Fibroblast of lung (primary cell): ENCODE data around the gene ANKRD40. TPM values are rescaled to one million over a fixed set of nuclear protein-coding genes. Genes with fewer than 3 reads are reported as not detected.
A peak's percentile ranks its signal among the peaks of the same experiment; 100 is the strongest.

ENCODE experiments used
- DNase-seq, 2 donors: peaks; one replicate each; pipeline versions ENCODE4 v3.0.0 to v3.0.0-alpha.2; 2010; ENCODE audit warnings: low read depth in 2 of 2
- H2AFZ ChIP-seq: 2 replicates; pipeline ENCODE4 v1.5.1; 2012; ENCODE audit warnings: low read length, control low read depth, inconsistent platforms
- H3K27ac ChIP-seq: 2 replicates; pipeline ENCODE4 v1.5.1; 2011; ENCODE audit warnings: low read length, control low read depth; ENCODE audit not compliant: insufficient read depth
- H3K27me3 ChIP-seq: 2 replicates; pipeline ENCODE4 v1.5.1; 2011; ENCODE audit warnings: mild to moderate bottlenecking, low read length; ENCODE audit not compliant: control insufficient read depth, insufficient read depth
- H3K36me3 ChIP-seq: 2 replicates; pipeline ENCODE4 v1.5.1; 2011; ENCODE audit warnings: low read length; ENCODE audit not compliant: control insufficient read depth, insufficient read depth
- H3K4me1 ChIP-seq: 2 replicates; pipeline ENCODE4 v1.5.1; 2011; ENCODE audit warnings: low read length; ENCODE audit not compliant: control insufficient read depth, insufficient read depth; ENCODE audit errors: extremely low read depth
- H3K4me2 ChIP-seq: 2 replicates; pipeline ENCODE4 v1.5.1; 2011; ENCODE audit warnings: low read length, control low read depth; ENCODE audit not compliant: insufficient read depth; ENCODE audit errors: extremely low read depth
- H3K4me3 ChIP-seq, 4 experiments: fragments of 200-600 bp in 1 of 4; sonication (generic) in 1 of 4; replicated peaks in 1 of 4; 2 replicates each; pipeline ENCODE4 v1.5.1; 2011 to 2016; ENCODE audit warnings: low read length in 4 of 4, low read depth in 3 of 4, mild to moderate bottlenecking in 3 of 4, control low read depth in 2 of 4, inconsistent platforms in 1 of 4, mixed read lengths in 1 of 4; ENCODE audit not compliant: insufficient read depth in 1 of 4; ENCODE audit errors: control extremely low read depth in 1 of 4
- H3K79me2 ChIP-seq: 2 replicates; pipeline ENCODE4 v1.5.1; 2012; ENCODE audit warnings: mild to moderate bottlenecking, low read length, inconsistent platforms; ENCODE audit not compliant: control insufficient read depth, insufficient read depth
- H3K9ac ChIP-seq: 2 replicates; pipeline ENCODE4 v1.5.1; 2011; ENCODE audit warnings: mild to moderate bottlenecking, low read length, control low read depth; ENCODE audit not compliant: insufficient read depth
- H3K9me3 ChIP-seq: 2 replicates; pipeline ENCODE4 v1.5.1; 2012; ENCODE audit warnings: low read depth, low read length; ENCODE audit not compliant: control insufficient read depth, insufficient read depth
- H4K20me1 ChIP-seq: 2 replicates; pipeline ENCODE4 v1.5.1; 2011; ENCODE audit warnings: low read length; ENCODE audit not compliant: control insufficient read depth, insufficient read depth; ENCODE audit errors: extremely low read depth
- EZH2 ChIP-seq: IDR thresholded peaks from 2 replicates; pipeline ENCODE4 v1.5.1; 2012; ENCODE audit warnings: low read length, control low read depth, mild to moderate bottlenecking; ENCODE audit errors: missing control alignments
- polyA plus RNA-seq, 2 donors: library from polyadenylated mRNA; depleted of rRNA in 1 of 2; stranded (reverse) in 1 of 2; unstranded in 1 of 2; fragments of >200 nt; gene quantifications; 2 replicates each; pipeline ENCODE4 v1.2.1, GENCODE V29; 2011 to 2012; ENCODE audit warnings: missing spikeins in 1 of 2
- total RNA-seq: library from RNA; depleted of rRNA; stranded (reverse); fragments of >200 nt; gene quantifications from 2 replicates; pipeline ENCODE4 v1.2.1, GENCODE V29; 2014
- TF ChIP-seq, protein P1 (sequence below), 2 donors: IDR thresholded peaks in 1 of 2; conservative IDR thresholded peaks in 1 of 2; 1 replicate in 1 of 2; 2 replicates in 1 of 2; pipeline ENCODE4 v1.5.1; 2011 to 2012; ENCODE audit warnings: low read length in 2 of 2, control low read depth in 1 of 2, inconsistent platforms in 1 of 2, low read depth in 1 of 2, mild to moderate bottlenecking in 1 of 2

ANKRD40 gene
- total and polyA plus RNA-seq, 2 donors (not counting 1 experiment from before 2014, with no cell fraction given) = 34.5 to 59.9 TPM

DNA sequence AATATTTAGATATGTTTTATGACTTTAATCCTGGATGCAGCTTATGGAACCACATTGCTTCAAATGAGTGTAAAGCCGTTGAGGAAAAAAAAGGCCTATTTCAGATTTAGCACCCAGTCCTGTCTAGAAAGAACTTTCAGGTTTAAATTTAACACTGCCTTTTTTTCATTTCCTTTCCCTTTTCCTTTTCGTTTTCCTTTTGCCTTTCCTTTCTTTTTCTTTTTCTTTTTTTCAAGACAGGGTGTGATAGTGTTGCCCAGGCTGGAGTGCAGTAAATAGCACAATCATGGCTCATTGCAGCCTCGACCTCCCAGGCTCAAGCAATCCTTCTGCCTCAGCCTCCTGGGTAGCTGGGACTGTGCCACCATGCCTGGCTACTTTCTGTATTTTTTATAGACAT, 27.6 kb upstream of the ANKRD40 start:
- H3K79me2 ChIP-seq = peaks cover 89% of the 10 kb centered on the region
- no peaks in the 10 kb centered on the region for H3K9me3 ChIP-seq
- no peak overlapping the region for H2AFZ ChIP-seq
- H3K4me2 ChIP-seq = no peak overlapping the region
- TF ChIP-seq EZH2 = no peak
- TF ChIP-seq, protein P1, sequence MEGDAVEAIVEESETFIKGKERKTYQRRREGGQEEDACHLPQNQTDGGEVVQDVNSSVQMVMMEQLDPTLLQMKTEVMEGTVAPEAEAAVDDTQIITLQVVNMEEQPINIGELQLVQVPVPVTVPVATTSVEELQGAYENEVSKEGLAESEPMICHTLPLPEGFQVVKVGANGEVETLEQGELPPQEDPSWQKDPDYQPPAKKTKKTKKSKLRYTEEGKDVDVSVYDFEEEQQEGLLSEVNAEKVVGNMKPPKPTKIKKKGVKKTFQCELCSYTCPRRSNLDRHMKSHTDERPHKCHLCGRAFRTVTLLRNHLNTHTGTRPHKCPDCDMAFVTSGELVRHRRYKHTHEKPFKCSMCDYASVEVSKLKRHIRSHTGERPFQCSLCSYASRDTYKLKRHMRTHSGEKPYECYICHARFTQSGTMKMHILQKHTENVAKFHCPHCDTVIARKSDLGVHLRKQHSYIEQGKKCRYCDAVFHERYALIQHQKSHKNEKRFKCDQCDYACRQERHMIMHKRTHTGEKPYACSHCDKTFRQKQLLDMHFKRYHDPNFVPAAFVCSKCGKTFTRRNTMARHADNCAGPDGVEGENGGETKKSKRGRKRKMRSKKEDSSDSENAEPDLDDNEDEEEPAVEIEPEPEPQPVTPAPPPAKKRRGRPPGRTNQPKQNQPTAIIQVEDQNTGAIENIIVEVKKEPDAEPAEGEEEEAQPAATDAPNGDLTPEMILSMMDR (conservative IDR thresholded peaks at IDR 0.05 in 1 of 2, IDR thresholded peaks at IDR 0.05 in 1 of 2; ENCODE audit: low read depth in 1 of 2, low read length in 2 of 2) = no peak
- H3K27ac ChIP-seq = no peak overlapping the region
- peaks cover under 1% of the 10 kb centered on the region for H3K4me1 ChIP-seq
- no peak for DNase-seq
- H3K4me3 ChIP-seq = no peak overlapping the region
- H4K20me1 ChIP-seq = peaks cover 4% of the 10 kb centered on the region
- no peaks in the 10 kb centered on the region for H3K27me3 ChIP-seq
- no peak overlapping the region for H3K9ac ChIP-seq
- no peaks in the 10 kb centered on the region for H3K36me3 ChIP-seq

DNA sequence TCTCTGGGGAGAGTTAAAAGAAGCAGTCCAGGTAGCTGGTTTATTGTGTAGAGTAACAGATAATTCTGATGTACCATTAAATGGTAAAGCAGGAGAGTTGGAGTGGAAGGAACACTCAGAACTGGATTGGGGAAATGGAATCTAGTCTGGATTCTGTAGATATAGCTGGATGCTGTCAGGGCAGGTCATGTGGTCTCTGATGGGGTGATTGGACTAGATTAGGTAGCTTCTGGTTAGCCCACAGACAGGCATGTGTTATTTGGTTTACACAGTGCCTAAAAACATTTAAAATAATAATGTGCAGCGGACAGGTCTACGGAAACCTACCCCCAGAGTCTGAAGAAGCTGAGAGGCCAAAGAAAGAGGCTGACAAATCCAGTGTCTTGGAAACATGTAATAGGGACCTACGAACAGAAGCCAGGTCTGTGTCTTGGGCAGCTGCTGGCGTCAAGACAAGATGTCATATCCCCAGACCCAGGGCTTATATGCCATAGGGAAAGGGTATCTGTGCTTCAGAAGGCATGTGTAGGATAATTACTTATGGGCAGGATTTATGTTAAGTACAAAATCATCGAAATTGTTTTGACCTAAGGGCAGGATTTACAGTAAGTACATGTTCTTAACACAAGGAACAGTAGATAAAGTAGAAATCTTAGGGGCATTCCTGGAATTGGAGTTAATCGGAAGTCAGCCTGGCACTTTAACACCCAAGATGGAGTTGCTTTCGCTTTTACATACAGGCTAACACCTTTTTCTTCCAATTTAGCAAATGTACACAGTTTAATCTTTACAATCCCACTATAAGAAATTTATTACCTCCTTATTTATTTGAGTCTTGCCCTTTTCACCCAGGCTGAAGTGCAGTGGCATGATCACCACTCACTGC, 24.1 kb upstream of the ANKRD40 start:
- DNase-seq = no peak
- Histone ChIP-seq H3K36me3 (no peaks in the 10 kb centered on the region), H3K27ac (peak overlapping the region; percentile 13), H4K20me1 (peaks cover 3% of the 10 kb centered on the region), H3K4me1 (peaks cover 3% of the 10 kb centered on the region), H2AFZ (no peak overlapping the region), H3K27me3 (no peaks in the 10 kb centered on the region), H3K4me3 (no peak overlapping the region), H3K9ac (no peak overlapping the region), H3K4me2 (no peak overlapping the region), H3K79me2 (peaks cover 95% of the 10 kb centered on the region), H3K9me3 (no peaks in the 10 kb centered on the region)
- TF ChIP-seq EZH2 = no peak
- TF ChIP-seq, protein P1 (conservative IDR thresholded peaks at IDR 0.05 in 1 of 2, IDR thresholded peaks at IDR 0.05 in 1 of 2; ENCODE audit: low read depth in 1 of 2, low read length in 2 of 2) = no peak

DNA sequence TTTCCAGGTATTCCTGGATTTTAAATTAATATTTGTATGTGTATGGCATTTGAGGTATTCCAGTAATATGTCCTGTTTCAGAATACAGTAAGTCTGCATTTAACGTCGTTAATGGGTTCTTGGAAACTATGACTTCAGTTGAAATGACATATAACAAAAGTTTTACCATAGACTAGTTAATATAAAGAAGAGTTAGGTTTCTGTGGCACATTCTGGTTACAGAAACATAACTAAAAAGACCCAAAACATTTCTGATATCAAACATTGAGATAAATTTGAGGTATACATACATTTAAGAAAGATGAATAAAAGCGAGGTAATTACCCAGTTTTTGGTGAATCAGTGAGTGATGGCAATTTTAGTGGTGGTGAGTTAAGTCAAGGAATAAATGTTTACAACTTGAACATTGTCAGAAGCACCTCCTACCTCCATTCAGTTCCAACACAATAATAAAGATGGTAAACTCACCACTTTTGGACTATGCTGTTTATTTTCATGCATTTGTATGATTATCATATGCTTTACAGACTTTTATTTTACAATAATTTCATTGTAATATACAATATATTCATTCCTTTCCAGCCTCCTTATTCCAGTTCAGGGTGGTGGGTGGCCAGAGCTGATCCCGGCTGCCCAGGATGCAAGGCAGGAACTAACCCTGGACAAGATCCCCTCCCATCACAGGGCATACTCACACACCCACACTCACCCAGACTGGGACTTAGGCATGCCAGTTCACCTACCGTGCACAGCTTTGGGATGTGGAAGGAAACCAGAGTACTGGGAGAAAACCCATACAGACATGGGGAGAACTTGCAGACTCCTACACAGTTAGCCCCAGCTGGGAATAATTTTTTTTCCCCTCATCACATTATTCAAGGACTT, 21.4 kb upstream of the ANKRD40 start:
- H3K9me3 ChIP-seq = no peaks in the 10 kb centered on the region
- H3K27me3 ChIP-seq = no peaks in the 10 kb centered on the region
- H3K9ac ChIP-seq = no peak overlapping the region
- H4K20me1 ChIP-seq = peaks cover 3% of the 10 kb centered on the region
- peak overlapping the region; percentile 13 for H3K4me2 ChIP-seq
- H3K79me2 ChIP-seq = peaks cover 95% of the 10 kb centered on the region
- DNase-seq = no peak
- no peaks in the 10 kb centered on the region for H3K36me3 ChIP-seq
- peaks cover 6% of the 10 kb centered on the region for H3K4me1 ChIP-seq
- H2AFZ ChIP-seq = no peak overlapping the region
- no peak for TF ChIP-seq EZH2
- TF ChIP-seq, protein P1 (conservative IDR thresholded peaks at IDR 0.05 in 1 of 2, IDR thresholded peaks at IDR 0.05 in 1 of 2; ENCODE audit: low read depth in 1 of 2, low read length in 2 of 2) = no peak
- no peak overlapping the region for H3K4me3 ChIP-seq
- no peak overlapping the region for H3K27ac ChIP-seq
